Right kidney (tissue), 1 donor: Measurements from ENCODE around the gene AFG1L.
"Not testable (repeated sequence)": the region's sequence is repeated elsewhere in the genome, so short reads cannot be mapped to it uniquely, and the experiment has no call there.

Experiments used
- DNase-seq: peaks from one replicate; pipeline ENCODE4 v3.0.0-alpha.2; 2016

The AFG1L gene

DNA sequence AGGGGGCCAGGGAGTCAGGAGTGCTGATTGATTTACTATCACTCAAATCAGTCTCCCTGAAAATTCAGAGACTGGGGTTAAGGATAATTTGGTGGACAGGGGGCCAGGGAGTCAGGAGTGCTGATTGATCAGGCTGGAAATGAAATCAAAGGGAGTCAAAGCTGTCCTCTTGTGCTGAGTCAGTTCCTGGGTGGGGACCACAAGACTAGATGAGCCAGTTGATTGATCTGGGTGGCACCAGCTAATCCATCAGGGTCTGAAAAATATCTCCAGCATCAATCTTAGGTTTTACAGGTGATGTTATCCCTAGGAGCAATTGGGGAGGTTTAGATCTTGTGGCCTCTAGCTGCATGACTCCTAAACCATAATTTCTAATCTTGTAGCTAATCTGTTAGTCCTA is 6.1 kb upstream of the AFG1L start:
- DNase-seq: no peak

DNA sequence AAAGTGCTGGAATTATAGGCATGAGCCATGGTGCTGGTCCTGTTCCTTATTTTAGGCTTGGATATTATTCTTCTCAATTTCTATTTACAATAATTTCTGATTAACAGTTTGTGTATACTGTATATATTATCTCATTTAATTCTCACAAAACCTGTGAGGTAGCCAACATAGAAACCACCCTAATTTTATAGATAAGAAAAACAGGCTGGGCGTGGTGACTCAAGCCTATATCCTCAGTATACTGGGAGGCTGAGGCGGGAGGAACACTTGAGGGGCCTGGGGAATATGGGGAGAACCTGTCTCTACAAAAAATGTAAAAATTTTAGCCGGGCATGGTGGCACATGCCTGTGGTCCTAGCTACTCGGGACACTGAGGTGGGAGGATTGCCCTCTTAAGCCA is 3.8 kb upstream of the AFG1L start:
- DNase-seq: no peak

DNA sequence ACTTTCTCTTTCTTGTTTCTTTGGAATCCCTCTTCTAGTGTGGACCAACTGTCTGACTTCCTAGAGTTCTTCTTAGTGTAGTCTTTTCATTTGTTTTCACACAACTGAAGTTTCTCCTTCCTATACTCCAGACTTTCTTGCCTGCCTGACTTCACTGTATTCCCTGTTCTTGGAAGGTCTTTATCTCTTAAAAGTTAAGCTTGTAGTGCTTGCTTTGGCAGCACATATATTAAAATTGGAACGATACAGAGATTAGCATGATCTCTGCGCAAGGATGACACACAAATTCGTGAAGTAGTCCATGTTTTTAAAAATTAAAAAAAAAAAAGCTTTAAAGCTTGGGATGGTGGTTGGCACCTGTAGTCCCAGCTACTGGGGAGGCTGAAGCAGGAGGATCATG is 2.3 kb upstream of the AFG1L start:
- not testable (repeated sequence) for DNase-seq

DNA sequence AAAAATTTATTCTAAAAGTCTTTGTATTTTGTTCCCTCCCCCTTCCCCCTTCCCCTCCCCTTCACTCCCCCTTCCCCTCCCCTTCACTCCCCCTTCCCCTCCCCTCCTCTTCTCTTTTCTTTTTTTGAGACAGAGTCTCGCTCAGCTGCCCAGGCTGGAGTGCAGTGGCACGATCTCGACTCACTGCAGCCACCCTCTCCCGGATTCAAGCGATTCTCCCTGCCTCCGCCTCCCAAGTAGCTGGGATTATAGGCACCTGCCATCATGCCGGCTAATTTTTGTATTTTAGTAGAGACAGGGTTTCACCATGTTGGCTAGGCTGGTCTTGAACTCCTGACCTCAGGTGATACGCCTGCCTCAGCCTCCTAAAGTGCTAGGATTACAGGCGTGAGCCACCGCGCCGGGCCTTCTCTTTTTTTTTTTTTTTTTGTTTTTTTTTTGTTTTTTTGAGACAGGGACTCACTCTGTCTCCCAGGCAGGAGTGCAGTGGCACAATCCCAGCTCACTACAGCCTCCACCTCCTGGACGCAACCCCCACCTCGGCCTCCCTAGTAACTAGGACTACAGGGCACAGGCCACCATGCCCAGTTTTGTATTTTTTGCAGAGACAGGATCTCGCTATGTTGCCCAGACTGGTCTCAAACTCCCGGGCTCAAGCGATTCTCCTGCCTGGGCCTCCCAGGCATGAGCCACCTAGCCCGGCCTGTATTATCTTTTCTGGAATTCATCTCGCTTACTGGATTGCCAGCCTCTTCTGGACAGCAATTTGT is 1.1 kb upstream of the AFG1L start:
- no peak for DNase-seq

DNA sequence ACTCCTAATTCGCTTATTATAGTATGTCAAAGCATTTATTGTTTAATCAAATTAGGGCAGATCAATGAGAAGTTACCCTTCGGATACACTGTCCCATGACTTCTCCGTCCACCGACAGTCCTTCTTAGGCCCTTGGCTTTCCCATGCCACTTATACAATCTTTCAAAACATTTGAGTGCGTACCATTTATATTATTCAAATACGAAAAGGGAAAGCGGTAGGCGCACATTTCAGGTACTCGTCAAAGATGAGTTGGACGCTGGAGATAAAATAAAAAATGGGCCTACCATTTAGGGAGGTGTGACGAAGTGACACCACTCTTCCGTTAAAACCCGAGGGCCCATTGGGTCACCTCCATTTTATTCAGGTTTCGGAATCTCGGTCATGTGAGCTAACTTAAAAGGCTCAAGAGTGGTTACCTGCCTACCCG is 542 bp upstream of the AFG1L start:
- no peak for DNase-seq

DNA sequence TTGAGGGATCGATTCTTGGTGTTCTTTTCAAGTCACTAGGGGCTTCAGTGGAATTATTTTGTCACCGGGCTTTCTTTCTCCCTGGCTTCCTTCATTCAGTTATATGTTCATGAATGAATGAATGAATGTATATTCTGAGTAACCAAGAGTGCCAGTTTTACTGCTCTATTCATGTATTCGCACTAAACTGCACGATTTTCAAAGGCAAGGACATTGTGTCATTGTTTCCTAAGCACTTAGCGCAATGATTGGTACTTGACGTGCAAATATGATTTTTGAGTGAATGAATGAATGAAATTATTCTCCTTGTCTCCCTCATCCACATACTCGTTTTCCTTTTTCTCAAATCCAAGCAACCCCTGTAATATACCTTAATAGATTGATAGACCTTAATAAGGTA is 822 bp downstream of the AFG1L start:
- DNase-seq: no peak

DNA sequence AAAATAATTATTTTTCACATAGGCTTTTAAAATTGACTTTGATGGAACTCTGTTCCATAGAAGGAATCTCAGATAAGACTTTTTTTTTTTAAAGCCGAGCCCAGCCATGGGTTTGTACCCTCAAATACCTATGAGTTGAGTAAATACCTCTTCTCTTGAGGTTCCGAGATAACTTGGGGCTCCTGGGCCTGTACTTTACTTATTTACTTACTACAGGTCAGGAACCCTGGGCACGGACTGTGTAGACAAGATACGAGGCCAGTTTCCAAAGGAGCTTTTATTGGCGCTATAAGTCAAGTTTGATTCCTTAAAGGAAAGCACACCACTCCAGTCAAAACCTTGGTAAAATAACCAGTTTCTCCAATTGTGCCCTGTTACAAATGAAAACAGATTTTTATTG is 7.5 kb downstream of the AFG1L start:
- DNase-seq: no peak

DNA sequence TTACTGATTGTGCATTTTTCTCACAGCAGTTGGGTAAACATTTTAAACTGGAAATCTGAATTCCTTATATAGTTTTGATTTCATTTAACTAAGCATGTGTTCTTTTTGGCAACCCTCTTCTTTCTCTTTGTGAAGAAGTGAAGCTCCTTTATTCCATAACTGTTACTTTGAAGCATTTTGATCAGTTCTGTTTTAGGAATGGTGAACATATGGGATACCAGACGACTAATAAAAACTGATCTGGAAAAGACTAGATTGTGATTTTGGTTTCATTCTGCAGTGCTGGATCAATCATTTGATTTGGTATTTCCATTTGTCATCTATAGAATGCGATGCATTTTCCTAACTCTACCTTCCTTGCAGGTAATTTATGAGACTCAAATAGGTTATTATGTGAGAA is 9.8 kb downstream of the AFG1L start:
- no peak for DNase-seq

DNA sequence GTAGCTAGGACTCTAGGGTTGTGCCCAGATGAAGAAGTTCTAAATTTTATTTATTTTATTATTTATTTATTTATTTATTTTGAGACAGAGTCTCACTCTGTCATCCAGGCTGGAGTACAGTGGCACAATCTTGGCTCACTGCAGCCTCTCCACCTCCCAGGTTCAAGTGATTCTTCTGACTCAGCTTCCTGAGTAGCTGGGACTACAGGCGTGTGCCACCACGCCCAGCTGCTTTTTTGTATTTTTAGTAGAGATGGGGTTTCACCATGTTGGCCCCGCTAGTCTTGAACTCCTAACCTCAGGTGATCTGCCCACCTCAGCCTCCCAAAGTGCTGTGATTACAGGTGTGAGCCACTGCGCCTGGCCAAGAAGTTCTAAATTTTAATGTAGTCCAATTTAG is 13.8 kb downstream of the AFG1L start:
- not testable (repeated sequence) for DNase-seq

DNA sequence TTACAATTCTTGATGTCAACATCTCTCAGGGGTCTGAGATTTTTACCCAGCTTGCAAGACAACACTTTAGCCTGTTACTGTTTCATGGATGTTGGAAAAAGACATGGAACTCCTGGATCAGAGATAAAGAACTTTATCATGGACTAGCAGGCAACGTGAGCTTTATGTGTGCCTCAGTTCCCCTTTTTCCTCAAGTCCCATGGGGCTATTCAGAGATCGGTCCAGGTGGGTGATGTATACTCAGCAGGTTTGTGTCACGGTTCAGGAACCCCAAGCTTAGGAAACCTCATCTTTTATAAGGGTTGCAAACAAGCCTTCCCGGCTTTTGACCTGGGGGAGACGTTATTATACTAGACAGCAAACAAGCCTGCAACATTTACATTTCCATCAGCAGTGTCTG is 15.0 kb downstream of the AFG1L start:
- no peak for DNase-seq

DNA sequence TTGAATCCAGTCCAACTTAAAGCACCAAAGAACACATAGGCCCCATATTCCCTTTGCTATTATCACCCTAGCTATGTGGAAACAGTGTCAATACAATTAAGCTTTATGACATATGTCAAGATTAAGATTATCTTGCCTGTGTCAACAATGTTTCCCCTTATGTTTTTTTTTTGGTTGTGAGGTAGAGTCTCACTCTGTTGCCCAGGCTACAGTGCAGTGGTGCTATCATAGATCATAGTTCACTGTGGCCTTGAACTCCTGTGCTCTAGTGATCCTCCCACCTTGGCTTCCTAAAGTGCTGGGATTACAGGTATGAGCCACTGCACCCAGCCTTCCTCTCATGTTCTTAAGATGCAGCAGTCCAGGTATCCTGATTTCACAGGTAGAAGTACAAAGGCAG is 17.8 kb downstream of the AFG1L start:
- no peak for DNase-seq

DNA sequence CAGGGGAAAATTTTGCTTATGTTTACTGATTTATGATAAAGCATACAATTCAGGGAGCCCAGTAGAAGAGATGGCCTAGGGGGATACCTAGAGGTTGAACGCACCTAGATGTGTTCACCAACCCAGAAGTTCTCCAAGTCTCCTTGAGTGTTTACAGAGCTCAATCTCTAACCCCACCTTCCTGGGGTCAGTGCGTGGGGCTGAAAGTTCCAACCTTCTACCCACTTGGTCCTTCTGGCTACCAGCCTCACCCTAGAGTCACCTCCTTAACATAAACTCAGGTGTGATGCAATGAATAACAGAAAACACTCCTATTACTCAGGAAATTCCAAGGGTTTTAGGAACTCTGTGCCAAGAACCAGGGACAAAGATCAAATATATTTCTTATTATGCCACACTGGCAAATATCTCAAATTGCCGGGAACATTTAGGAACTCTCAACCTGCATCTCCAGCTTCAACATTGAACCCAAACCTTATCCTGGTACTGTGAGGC is 26.4 kb downstream of the AFG1L start:
- no peak for DNase-seq

DNA sequence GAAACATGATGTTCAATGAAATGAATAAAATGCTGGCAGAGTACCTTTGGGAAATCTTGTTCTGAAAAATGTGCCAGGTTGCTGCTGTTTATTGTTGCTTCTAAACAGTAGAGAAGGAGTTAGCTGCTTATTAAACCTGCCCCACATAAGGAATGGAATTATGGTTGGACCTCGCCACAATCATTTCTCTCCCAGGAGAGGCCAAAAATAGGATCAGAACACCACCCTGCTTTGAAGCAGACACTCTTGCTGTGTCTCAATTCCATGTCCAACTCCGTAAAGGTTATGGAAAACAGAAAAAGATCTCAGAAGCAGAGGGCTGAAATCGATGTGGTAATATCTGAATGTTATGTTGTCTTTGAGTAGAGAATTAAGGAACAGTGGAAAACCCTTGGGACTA is 27.9 kb downstream of the AFG1L start:
- DNase-seq: no peak

DNA sequence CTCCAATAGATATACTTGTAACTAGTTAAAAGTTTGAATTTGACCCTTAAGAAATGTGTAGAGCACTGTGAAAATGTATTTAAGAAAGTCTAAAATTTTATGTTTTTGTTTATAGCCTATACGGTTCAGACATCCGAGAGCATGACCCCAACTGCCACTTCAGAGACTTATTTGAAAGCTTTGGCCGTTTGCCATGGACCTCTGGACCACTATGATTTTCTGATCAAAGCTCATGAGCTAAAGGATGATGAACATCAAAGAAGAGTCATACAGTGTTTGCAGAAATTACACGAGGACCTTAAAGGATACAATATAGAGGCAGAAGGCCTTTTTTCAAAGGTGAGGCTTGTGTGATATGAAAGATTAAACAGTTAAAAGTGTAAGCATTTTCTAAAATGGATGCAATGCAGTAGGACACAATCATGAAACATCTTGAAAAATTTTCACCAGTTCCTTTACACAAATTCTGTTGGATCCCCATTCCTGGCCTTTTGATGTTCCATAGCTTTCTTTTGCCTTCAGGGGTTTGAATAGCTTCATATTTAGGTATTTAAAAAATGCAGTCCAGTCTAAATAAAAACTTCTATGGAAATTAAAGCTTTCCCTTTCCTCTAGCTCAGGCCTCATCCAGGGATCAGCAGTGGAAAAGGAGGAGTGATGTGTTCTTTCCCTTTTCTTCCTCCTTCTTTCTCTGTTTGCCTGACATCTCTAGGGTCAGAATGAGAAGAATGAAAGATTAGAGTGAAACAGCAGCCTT is 29.0 kb downstream of the AFG1L start:
- no peak for DNase-seq

DNA sequence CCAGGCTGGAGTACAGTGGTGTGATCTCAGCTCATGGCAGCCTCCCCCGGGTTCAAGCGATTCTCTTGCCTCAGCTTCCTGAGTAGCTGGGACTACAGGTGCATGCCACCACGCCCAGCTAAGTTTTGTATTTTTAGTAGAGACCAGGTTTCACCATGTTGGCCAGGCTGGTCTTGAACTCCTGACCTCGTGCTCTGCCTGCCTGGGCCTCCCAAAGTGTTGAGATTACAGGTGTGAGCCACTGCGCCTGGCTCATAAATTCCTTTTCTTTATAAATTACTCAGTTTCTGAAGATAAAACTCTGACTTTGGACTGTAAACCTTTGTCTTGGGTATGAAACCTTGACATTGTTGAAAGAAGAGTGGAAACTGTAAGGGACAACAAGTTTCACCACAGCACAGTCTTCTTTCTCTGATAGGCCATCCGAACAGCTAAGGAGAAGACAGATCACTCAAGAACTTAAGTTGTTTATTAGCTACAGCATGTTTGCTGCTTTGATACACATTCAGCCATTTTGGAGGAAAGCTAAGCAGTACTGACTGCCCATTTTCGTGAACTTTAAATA is 35.4 kb downstream of the AFG1L start:
- DNase-seq: not testable (repeated sequence)

DNA sequence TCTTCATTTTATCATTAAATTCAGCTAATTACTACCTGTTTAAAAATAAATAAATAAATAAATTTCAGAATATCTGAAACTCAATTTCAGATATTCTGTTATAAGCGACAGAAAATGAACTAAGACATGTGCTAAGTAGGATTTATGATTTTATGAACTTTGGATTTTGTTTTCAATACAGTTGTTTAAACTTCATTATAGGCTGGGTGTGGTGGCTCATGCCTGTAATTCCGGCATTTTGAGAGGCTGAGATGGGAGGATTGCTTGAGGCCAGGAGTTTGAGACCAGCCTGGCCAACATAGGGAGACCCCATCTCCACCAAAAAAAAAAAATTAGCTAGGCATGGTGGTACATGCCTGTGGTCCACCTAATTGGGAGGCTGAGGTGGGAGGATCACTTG is 36.0 kb downstream of the AFG1L start:
- DNase-seq: no peak

DNA sequence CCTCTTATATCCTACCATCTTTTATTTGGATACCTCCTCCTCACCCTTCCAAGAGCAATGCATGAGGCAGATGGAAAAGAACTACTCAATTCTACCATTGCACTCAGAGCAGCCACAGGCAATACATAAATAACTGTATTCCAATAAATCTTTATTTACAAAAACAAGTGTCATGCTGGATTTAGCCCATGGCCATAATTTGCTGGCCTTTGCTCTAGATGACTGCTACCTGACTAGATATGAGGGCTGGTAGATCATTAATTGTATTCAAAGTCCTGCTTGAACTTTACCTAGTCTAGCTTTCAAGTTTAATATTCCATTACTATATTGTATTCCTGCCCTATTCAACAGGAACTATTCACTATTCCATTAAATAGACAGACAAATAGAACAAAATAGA is 37.1 kb downstream of the AFG1L start:
- no peak for DNase-seq

DNA sequence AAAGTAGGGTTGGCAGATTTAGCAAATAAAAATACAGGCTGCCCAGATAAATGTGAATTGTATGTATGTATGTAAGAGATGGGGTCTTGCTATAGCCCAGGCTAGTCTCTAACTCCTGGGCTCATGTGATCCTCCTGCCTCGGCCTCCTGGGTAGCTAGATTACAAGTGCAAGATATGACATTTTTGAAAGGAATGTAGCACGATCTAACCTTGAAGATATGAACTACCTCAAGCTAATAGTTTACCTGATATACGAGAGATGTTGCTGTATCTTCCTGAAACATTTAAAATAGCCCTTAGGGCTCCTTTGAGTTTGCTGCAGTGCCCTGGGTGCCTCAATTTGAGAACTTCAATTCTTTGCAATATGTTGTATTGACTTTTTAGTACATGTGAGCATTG is 42.1 kb downstream of the AFG1L start:
- DNase-seq: no peak

DNA sequence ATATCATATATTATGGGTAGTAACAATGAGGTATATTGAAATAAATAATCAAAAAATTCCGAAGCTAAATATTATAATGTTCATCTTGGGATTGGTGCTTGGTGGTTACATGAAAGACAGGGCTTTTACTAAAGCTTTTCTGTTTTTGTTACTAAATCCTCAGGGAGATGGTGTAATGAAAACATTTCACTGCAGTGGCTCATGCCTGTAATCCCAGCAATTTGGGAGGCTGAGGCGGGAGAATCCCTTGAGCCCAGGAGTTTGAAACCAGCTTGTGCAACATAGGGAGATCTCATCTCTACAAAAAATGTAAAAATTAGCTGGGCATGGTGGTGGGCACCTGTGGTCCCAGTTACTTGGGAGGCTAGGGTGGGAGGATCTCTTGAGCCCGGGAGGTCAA is 42.9 kb downstream of the AFG1L start:
- DNase-seq: no peak

DNA sequence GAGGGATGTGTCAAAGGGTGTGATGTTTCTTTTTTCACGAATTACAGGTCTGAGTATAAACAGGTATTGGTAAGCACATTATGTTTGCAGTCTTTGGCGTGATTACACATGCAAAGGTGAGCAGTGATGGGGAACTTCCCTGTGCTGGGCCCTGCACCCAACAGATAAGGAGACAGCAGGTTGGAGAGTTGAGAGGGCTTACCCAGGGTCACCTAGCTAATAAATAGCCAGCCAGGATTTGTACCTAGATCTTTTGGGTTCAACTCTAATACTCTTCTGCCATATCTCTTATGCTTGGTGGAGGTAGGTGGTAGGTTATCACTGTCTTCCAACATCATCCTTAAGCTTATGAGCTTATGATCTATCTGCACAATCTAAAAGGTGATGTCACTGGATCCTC is 46.5 kb downstream of the AFG1L start:
- no peak for DNase-seq

DNA sequence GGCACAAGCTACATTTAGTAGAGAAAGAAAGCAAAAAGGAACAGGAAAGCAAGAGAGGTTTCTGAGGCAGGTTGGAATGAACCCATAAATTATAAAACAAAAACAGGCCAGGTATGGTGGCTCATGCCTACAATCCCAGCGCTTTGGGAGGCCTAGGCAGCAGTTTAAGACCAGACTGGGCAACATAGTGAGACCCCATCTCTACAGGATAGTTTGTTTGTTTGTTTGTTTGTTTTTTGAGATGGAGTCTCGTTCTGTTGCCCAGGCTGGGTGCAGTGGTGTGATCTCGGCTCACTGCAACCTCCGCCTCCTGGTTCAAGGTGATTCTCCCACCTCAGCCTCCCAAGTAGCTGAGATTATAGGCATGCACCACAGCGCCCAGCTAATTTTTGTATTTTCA is 49.0 kb downstream of the AFG1L start:
- DNase-seq: no peak

DNA sequence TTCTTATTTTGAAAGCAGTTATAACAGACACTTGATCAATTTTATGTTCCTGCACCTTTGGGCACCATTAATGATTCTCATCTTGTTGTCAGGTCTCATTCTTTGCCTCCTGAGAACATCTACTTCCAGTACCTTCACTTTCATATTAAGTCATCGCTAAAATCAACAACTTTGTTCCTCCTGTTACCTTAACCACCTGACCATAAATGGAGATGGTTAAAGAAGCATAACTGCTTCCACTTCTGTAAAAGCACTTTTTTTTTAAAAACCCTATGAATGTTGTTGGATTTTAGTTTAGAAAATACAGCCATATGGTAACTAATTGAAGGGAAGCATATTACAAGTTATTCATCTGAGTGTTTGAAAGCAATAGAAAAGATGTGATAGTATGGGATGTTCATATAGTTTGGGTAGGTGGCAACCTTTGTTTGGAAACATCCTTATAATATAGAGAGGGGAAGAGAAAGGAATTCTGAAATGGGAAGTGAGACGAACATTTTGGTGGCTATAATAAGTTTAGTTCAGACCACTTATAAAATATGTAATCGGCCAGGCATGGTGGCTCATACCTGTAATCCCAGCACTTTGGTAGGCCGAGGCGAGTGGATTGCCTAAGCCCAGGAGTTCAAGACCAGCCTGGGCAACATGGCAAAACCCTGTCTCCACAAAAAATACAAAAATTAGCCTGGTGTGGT is 53.9 kb downstream of the AFG1L start:
- DNase-seq: no peak

DNA sequence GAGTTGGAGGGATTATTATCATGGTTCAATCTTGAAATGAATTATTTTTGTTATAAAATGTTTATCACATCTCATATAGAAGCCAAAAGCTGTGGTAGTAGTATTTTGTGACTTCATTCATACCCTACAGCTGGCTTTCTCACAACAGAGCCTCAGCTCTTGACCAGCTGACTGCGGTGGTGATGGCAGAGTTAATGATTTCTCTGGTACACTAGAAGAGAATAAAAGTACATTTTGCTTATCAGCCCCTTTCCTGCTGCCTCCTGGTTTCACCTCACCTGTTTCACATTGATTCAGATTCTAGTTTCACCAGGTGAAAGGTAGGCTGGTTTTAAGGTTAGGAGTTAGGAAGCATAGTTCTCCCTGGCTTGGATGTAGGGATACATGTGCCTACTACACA is 55.7 kb downstream of the AFG1L start:
- no peak for DNase-seq
